ENCODE measurements around the gene SLC35E2B.
A peak's percentile ranks its signal among the peaks of the same experiment; 100 is the strongest.

SLC35E2B gene

GRCh38 chr1:1614954-1615255 lies 77.7 kb downstream of the SLC35E2B start:
- TF ChIP-seq POLR2A (IDR thresholded peaks at IDR 0.05; ENCODE audit: extremely low read depth, insufficient read length) (peak; percentile 4), CTCF (IDR thresholded peaks at IDR 0.05; ENCODE audit: low read depth, low read length) (no peak), MYC (IDR thresholded peaks at IDR 0.05; ENCODE audit: low read depth, low read length) (peak; percentile 51; the same call in 1 of the 2 replicates)
- peak overlapping the region; percentile 74 for H3K4me3 ChIP-seq (ENCODE audit: low read depth, low read length)
- no peak for DNase-seq (ENCODE audit: low read depth)

DNA sequence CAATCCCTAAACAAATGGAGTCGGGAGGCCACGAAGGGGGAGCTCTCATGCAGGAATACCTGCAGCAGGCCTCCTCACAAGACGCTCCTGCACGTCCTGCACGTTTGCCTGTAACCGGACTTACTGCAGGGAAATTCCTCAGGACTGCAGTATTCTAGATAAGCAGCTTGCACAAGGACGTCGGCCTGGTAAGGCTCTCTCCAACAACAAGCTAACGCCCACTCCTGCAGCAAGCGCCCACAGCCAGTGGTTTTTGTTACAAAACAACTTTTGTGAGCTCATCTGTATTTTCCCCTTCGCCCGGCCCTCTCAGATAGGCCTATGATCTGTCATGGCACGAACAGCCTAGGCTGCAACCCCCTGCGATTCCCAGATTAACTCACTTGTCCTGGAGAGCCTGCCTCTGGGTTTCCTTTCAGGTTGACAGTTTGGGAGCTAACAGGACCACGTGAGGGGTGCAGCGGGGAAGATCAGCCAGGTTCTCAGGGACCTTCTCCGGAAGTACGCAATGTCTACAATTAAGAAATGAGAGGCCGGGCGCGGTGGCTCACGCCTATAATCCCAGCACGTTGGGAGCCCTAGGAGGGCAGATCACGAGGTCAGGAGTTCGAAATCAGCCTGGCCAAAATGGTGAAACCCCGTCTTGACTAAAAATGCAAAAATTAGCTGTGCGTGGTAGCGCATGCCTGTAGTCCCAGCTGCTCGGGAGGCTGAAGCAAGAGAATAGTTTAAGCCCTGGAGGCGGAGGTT lies 78.2 kb downstream of the SLC35E2B start:
- peak overlapping the region; percentile 74 for H3K4me3 ChIP-seq (ENCODE audit: low read depth, low read length)
- TF ChIP-seq MYC (IDR thresholded peaks at IDR 0.05; ENCODE audit: low read depth, low read length) (0 out of 2 replicates have a peak, but pooled peaks have one; percentile 58), POLR2A (IDR thresholded peaks at IDR 0.05; ENCODE audit: extremely low read depth, insufficient read length) (no peak), CTCF (IDR thresholded peaks at IDR 0.05; ENCODE audit: low read depth, low read length) (no peak), MAX (IDR thresholded peaks at IDR 0.05; ENCODE audit: low read depth, low read length) (peak; percentile 74)
- DNase-seq (ENCODE audit: low read depth): peak; percentile 89

DNA sequence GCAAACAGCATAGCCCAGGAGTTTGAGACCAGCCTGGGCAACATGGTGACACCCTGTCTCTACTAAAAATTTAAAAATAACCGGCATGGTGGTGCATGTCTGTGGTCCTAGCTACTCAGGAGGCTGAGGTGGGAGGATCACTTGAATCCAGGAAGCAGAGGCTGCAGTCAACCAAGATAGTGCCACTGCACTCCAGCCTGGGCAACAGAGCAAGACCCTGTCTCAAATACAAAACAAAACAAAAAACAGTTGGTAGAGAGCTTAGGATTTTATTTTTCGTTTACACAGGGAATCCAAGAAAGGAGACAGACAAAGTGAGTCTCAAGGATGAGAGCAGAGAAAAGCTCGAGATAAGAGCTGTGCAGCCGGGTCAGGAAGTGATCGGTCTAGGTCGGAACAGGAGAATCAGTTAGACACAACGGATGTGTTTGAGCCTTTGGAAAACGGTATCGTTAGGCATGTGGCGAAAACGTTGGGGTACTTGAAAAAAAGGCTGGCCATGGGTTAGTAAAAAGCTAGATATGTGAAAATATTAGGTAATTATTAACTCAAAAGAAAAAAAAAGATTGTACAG lies 79.0 kb downstream of the SLC35E2B start:
- peak overlapping the region; percentile 74 for H3K4me3 ChIP-seq (ENCODE audit: low read depth, low read length)
- TF ChIP-seq MYC (IDR thresholded peaks at IDR 0.05; ENCODE audit: low read depth, low read length) (no peak), MAX (IDR thresholded peaks at IDR 0.05; ENCODE audit: low read depth, low read length) (no peak), CTCF (IDR thresholded peaks at IDR 0.05; ENCODE audit: low read depth, low read length) (no peak), POLR2A (IDR thresholded peaks at IDR 0.05; ENCODE audit: extremely low read depth, insufficient read length) (no peak)
- no peak for DNase-seq (ENCODE audit: low read depth)

DNA sequence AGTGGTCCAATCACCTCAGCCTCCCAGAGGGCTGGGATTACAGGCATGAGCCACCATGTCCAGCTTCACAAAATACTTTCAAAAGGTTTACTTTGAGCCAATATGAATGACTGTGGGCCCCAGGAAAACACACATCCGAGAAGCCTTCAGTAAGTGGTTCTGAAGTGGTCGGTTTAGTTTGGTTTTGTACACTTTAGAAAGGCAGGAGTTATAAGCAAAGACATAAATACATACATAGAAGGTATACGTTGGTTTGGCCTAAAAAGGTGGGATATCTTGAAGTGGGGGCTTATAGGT lies 80.5 kb downstream of the SLC35E2B start:
- DNase-seq (ENCODE audit: low read depth): no peak
- H3K4me3 ChIP-seq (ENCODE audit: low read depth, low read length): no peak overlapping the region
- TF ChIP-seq MAX (IDR thresholded peaks at IDR 0.05; ENCODE audit: low read depth, low read length) (no peak), POLR2A (IDR thresholded peaks at IDR 0.05; ENCODE audit: extremely low read depth, insufficient read length) (no peak), CTCF (IDR thresholded peaks at IDR 0.05; ENCODE audit: low read depth, low read length) (no peak), MYC (IDR thresholded peaks at IDR 0.05; ENCODE audit: low read depth, low read length) (no peak)

DNA sequence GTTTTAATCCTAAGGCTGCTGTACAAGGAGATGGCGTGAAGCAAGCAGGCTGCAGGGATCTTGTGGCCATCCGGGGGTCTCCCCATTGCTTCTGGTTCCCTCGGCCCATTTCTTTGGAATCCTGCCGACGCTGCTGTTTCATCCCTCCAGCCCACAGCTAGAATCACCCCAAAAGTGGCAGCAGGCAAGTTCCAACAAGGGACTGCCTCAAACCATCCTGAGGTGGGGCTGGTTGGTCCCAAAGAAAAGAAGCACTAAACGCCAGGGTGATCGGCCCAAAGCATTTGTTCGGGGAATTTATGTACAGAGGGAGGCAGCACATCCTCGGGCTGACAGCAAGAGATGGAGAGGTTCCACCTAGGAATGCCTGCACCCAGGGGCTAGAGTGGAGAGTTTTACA lies 81.8 kb downstream of the SLC35E2B start:
- DNase-seq (ENCODE audit: low read depth): no peak
- TF ChIP-seq CTCF (IDR thresholded peaks at IDR 0.05; ENCODE audit: low read depth, low read length) (no peak), MAX (IDR thresholded peaks at IDR 0.05; ENCODE audit: low read depth, low read length) (no peak), MYC (IDR thresholded peaks at IDR 0.05; ENCODE audit: low read depth, low read length) (no peak)
- no peak overlapping the region for H3K4me3 ChIP-seq (ENCODE audit: low read depth, low read length)

Measured in NB4 (cell line).